ENCODE data around the gene FASN.

GRCh38 chr17:82128287-82128686, 30.3 kb upstream of the FASN start:
- no peak for TF ChIP-seq EZH2 (IDR thresholded peaks at IDR 0.05; ENCODE audit: insufficient read depth, poor library complexity, severe bottlenecking)
- TF ChIP-seq EZH2phosphoT487 (IDR thresholded peaks at IDR 0.05; ENCODE audit: insufficient read depth, low read depth): no peak

Measured in GM23248 (cell line).